HG02678 (cell line): ENCODE measurements around the gene ZNF878.
"Not testable (repeated sequence)": the region's sequence is repeated elsewhere in the genome, so short reads cannot be mapped to it uniquely, and the experiment has no call there.

ENCODE experiments used
- ATAC-seq: cut with Tn5 transposase; IDR thresholded peaks from one replicate; pipeline ENCODE4 v1.9.1; 2021; ENCODE audit warnings: mild to moderate bottlenecking, moderate library complexity; ENCODE audit not compliant: unreplicated experiment

Gene ZNF878

DNA sequence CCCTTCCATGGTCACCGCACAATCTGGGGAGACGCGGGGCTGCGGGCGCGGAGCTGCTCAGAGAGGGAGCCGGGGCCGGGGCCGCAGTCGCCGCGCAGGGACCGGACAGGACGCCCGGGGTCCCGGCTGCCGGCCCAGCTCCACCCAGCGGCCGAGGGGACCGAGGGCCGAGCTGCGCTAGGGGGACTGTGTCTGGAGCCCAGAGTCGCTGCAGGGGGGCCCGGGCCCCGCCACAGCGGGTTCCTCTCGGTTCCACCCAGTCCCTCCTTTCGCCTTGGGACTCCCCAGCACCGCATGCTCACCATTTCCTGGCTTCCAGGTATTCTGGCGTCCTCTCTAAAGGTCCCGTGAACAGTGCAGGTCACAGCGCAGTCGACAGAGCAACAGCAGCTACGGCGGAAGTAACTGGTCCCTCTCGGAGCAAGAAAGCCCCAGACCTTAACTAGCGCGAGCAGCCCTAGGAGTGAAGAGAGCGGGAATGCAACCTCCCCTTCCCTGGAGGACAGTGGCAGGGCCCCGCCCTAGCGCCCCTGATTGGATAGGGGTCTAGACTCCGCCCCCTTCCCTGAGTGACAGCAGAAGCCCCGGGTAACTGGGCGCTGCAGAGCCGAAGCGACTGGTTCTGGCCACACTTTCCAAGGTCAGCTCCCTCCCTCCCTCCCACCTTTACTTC, at the start of gene ZNF878:
ZNF878 (minus strand) TSS at position 465 of the 673 bp plus-strand sequence; CDS start at position 305, 160 bp downstream.
- ATAC-seq = peak; percentile 84

- no peak for ATAC-seq
These were observed 45.3 kb upstream of the ZNF878 start for GRCh38 chr19:12098040-12098439.

DNA sequence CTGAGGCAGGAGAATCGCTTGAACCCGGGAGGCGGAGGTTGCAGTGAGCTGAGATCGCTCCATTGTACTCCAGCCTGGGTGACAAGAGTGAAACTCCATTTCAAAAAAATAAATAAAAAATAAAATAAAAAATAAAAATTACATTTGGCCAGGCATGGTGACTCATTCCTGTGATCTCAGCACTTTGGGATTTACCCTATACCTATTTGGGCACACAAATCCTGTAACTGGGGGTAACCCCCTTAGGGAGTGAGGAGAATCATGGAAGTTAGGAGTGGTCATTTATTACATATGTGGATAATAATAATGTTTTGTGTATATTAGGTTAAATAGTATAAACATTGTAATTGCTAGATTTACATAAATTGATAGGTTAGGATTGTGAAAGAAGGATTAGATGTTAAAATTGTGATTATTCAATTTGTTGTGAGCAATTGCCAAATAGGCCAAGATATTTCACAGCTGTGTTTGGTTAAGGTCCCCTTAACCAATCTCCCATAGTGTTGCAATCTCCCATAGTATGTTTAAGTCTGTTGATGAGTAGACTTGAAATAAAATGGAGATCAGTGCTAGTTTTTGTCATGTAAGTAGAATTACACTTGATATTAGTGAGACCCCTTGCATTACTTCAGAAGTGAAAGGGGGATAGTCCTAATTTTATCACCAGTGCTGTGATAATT, 42.5 kb upstream of the ZNF878 start:
- ATAC-seq = no peak

DNA sequence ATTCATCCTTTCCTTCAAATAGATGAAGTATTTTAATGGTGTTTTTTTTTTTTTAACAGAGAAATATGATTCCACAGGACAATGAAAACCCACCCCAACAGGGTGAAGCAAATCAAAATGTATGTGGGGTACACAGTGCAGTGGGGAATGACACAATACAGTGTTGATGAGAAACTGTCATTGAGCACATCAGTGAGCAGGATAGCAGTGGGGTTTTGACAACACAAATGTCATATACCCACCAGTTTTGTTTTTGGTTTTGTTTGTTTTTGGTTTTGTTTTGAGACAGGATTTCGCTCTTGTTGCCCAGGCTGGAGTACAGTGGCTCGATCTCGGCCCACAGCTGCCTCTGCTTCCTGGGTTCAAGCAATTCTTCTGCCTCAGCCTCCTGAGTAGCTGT, 41.0 kb upstream of the ZNF878 start:
- ATAC-seq = no peak

- ATAC-seq = no peak
These were observed 40.2 kb upstream of the ZNF878 start for GRCh38 chr19:12092956-12093355.

DNA sequence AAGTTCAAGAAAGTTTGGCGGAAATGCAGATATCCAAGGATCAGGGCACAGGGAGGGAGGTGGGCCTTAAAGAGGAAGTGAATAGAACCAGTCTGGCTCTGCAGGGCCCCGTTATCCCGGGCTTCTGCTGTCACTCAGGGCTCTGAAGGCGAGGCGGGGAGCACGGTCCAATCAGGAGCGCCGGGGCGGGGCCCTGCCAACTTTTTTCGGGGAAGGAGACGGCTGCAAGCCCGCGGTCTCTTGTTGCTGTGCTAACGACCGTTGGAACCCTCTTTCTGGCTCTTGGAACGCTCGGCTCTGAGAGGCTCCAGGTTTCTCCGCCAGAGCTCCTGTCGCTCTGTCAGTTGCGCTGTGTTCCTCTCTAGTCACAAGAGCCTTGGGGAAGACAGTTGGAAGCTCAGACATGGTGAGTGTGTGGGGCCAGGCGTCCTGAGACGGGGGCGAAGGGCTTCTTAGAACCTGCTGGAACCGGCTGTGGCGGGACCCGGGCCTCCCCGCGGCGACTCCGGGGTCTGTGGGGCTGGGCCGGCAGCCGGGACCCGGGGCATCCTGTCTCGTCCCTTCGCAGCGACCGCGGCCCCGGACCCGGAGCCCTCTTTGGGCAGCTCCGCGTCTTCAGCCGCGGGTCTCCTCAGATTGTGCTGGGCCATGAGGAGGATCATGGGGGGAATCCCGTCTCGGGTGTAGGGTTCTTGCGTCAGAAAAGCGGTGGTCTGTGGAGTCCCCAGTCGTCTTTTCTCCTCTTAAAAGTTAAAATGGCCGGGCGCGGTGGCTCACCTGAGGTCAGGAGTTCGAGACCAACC, 39.5 kb upstream of the ZNF878 start:
- ATAC-seq = peak; percentile 69

GRCh38 chr19:12090807-12091206, 38.0 kb upstream of the ZNF878 start:
- no peak for ATAC-seq

DNA sequence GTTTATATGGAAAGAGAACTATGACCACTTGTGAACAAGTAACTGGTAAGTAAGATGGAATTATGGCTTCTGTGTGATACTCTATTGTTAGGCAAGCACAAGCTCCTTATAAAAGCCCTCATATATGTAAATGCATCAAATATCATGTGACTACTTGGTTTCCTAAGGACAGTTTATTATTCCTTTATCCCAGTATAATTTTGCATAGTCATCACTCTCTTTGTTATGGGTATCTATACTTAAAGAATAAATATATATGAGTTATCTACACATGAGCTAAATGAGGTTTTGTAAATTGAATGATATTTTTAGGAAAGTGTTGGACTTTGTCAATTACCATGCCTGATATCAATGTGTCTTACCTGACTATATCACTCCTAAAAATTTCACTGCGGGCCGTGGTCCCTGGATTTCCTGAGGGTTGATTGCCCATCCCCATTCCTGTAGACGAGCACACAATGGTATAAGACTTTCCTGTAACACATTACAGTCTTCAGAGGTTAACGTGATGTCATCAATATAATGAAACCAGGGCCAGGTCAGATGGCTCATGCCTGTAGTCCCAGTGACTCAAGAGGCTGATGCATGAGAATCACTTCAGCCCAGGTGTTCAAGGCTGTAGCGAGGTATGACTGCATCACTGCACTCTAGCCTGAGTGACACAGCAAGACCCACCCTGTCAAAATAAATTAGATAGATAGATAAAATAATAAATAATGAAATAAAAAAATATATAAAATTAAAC, 32.5 kb upstream of the ZNF878 start:
- no peak for ATAC-seq

- ATAC-seq = not testable (repeated sequence)
These were observed 30.6 kb upstream of the ZNF878 start for GRCh38 chr19:12083336-12083735.

GRCh38 chr19:12077375-12077774, 24.6 kb upstream of the ZNF878 start:
- ATAC-seq = no peak

- ATAC-seq = not testable (repeated sequence)
These were observed 23.6 kb upstream of the ZNF878 start for GRCh38 chr19:12076331-12076730.

DNA sequence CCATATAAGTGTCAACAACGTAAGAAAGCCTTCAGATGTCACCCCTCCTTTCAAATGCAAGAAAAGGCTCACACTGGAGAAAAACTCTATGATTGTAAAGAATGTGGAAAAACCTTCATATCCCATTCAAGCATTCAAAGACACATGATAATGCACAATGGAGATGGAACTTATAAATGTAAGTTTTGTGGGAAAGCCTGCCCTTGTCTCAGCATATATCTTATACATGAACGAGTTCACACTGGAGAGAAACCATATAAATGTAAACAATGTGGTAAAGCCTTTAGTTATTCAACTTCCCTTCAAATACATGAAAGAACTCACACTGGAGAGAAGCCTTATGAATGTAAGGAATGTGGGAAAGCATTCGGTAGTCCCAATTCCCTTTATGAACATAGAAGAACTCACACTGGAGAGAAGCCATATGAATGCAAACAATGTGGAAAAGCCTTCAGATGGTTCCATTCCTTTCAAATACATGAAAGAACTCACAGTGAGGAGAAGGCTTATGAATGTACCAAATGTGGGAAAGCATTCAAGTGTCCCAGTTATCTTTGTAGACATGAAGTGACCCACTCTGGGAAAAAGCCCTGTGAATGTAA, 22.9 kb upstream of the ZNF878 start:
- ATAC-seq = no peak

DNA sequence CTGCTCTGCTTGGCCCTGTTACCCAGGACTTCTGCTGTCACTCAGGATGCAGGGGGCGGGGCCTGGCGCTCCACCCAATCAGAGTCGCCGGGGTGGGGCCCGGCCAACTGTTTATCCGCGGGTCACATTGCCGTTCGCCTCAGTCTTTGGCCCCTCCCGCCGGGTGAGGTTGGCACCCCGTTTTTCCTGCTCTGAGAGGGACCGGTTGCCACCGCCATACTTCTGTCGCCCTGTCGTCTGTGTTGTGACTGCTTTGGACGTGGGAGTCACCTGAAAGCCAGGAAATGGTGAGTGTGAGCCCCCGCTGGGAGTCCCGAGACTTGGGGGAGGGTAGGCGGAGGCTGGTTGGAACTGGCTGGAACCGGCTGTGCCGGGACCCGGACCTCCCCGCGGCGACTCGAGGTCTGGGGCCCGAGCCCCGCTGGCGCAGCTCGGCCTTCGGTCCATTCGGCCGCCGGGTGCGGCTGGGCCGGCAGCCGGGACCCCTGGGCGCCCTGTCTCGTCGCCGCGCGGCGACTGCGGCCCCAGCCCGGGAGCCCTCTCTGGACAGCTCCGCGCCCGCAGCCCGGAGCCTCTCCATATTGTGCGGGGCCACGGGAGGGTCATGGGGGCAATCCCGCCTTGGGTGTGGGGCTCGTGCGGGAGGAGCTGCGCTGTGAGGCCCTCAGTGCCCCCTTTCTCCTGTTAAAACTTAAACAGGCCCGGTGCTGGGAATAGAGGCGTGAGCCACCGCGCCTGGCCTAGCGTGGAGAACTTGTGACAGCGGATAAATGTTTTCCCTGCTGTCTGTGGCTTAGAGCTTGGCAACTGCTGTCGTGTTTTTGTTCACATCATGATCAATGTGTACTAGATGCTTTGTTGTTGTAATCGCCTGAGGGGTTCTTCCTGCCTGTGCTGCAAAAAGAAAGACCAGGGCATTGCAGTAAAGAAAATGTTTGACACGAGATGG, 12.1 kb upstream of the ZNF878 start, which contains the start of gene ZNF844:
ZNF844 (plus strand) TSS at position 142 of the 949 bp plus-strand sequence; CDS start at position 285, 143 bp downstream.
- ATAC-seq = peak; percentile 88

DNA sequence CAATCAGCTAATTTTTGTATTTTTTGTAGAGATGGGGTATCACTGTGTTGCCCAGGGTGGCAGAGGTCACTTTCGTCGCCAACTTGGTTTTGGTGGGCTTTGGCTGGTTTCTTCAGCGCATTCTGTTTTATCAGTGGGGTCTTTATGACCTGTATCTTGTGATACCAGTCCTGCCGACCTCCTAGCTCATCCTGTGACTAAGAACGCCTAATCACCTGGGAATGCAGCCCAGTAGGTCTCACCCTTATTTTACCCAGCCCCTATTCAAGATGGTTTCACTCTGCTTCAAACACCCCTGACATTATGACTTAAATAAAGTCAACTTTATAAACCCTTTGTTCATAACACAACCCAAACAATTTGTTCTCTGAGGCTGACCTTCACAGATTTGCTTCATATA, 3.0 kb upstream of the ZNF878 start:
- no peak for ATAC-seq

DNA sequence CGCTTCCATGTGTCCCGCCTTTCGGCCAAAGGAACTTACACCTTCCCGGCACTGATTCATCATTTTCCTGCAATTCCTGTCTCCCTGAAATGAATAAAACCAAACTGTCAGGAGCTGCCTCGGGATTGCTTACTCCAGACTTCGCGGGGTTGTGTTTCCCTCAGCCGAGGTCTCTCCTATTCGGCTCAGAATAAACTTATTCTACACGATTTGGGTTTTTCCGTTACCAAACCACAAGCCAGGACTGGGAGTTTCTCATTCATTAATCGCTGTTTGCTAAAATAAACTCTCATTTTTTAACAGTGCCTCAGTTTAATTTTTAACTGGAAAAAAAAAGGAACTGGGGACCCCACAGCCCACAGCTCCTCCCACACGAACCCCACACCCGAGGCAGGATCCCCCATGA, 667 bp downstream of the ZNF878 start:
- peak; percentile 18 for ATAC-seq

DNA sequence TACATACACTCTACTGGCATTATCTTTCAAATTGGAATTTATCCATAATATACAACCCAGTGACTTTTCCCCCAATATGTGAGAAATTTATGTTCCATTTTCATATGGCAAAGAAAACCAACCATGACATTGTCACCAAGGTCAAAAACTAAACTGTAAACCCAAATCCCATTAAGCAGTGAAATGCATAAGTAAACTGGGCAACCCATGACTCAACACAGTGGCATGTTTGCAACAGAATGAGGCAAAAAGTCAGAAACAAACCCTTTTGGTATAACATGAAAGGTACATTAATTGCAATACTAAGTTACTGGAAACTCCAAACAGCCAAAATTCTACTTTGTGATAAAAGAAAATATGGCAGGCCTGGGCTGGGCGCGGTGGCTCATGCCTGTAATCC, 4.9 kb downstream of the ZNF878 start:
- no peak for ATAC-seq

DNA sequence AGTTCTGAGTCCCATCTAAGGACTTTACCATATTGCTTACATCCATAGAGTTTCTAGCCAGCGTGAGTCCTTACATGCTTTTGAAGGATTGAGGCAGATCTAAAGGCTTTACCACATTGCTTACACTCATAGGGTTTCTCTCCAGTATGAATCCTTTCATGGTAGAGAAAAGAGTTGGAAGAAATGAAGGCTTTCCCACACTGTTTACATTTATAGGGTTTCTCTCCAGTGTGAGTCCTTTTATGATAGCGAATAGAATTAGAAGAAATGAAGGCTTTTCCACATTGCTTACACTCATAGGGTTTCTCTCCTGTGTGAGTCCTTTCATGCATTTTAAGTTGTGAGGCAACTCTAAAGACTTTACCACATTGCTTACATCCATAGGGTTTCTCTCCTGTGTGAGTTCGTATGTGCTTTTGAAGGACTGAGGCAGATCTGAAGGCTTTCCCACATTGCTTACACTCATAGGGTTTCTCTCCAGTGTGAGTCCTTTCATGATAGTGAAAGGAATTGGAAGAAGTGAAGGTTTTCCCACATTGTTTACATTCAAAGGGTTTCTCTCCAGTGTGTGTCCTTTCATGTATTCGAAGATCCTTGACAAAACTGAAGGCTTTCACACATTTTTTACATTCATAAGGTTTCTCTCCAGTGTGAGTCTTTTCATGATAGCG, 8.9 kb downstream of the ZNF878 start:
- ATAC-seq = no peak

DNA sequence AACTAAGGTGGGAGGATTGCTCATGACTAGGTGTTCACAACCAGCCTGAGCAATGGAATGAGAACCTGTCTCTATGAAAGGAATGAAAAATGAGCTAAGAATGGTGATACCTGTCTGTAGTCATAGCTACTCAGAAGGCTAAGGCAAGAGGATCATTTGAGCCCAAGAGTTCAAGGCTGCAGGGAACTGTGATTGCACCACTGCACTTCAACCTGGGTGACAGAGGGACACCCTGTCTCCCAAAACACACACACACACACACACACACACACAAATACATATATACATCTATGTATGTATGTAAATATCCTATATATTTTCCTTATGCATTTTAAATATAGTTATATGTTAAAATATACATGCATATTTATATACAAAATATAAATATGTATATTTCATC, 9.9 kb downstream of the ZNF878 start:
- no peak for ATAC-seq
